GM19452 (cell line): Measurements from ENCODE around the gene SCAMP5.
A peak's percentile ranks its signal among the peaks of the same experiment; 100 is the strongest.

Experiments
- ATAC-seq: cut with Tn5 transposase; IDR thresholded peaks from one replicate; pipeline ENCODE4 v1.9.1; 2021; ENCODE audit not compliant: unreplicated experiment

SCAMP5 gene

GRCh38 chr15:74976159-74976558 lies 19.2 kb upstream of the SCAMP5 start:
- no peak for ATAC-seq

GRCh38 chr15:74977599-74977998 lies 17.8 kb upstream of the SCAMP5 start:
- no peak for ATAC-seq

- no peak for ATAC-seq
Observed at GRCh38 chr15:74978077-74978476, 17.3 kb upstream of the SCAMP5 start.

- no peak for ATAC-seq
Observed at GRCh38 chr15:74978503-74978902, 16.9 kb upstream of the SCAMP5 start.

GRCh38 chr15:74982183-74982582 lies 13.2 kb upstream of the SCAMP5 start:
- ATAC-seq: no peak

GRCh38 chr15:74983725-74984231 lies 11.6 kb upstream of the SCAMP5 start:
- ATAC-seq: peak; percentile 76

- no peak for ATAC-seq
Observed at GRCh38 chr15:74988007-74988800, 7.2 kb upstream of the SCAMP5 start.

- ATAC-seq: no peak
Observed at GRCh38 chr15:74989527-74989926, 5.8 kb upstream of the SCAMP5 start.

- no peak for ATAC-seq
Observed at GRCh38 chr15:74992619-74993018, 2.7 kb upstream of the SCAMP5 start.

GRCh38 chr15:74994236-74994635 lies 1.1 kb upstream of the SCAMP5 start:
- ATAC-seq: no peak

GRCh38 chr15:74994685-74995084 lies 678 bp upstream of the SCAMP5 start:
- ATAC-seq: no peak

- no peak for ATAC-seq
Observed at GRCh38 chr15:74995779-74996765, 709 bp downstream of the SCAMP5 start.

GRCh38 chr15:74997141-74997540 lies 1.8 kb downstream of the SCAMP5 start:
- no peak for ATAC-seq

- ATAC-seq: no peak
Observed at GRCh38 chr15:74997543-74997942, 2.2 kb downstream of the SCAMP5 start.

- ATAC-seq: no peak
Observed at GRCh38 chr15:75001310-75001709, 5.9 kb downstream of the SCAMP5 start.

- ATAC-seq: no peak
Observed at GRCh38 chr15:75002398-75002797, 7.0 kb downstream of the SCAMP5 start.

GRCh38 chr15:75007216-75007615 lies 11.9 kb downstream of the SCAMP5 start:
- ATAC-seq: no peak

GRCh38 chr15:75008221-75008625 lies 12.9 kb downstream of the SCAMP5 start:
- no peak for ATAC-seq

- peak; percentile 73 for ATAC-seq
Observed at GRCh38 chr15:75008629-75009326, 13.4 kb downstream of the SCAMP5 start.

- ATAC-seq: no peak
Observed at GRCh38 chr15:75016431-75016830, 21.1 kb downstream of the SCAMP5 start.

- ATAC-seq: no peak
Observed at GRCh38 chr15:75019916-75020315, 24.6 kb downstream of the SCAMP5 start.
